HEK293T (cell line): ENCODE measurements around the gene ACKR2.

ENCODE experiments used
- CTCF ChIA-PET: fragments of 350-600 bp; formaldehyde crosslinking; extraction: SDS; loops from one replicate; lab custom pipeline; 2021; ENCODE audit warnings: antibody characterized with exemption, inconsistent platforms; lab: Yijun Ruan, JAX
- POLR2A ChIA-PET: fragments of 350-600 bp; formaldehyde crosslinking; extraction: SDS; loops from one replicate; lab custom pipeline; 2020; ENCODE audit warnings: antibody characterized with exemption, inconsistent platforms; lab: Yijun Ruan, JAX
- DNase-seq: peaks from one replicate; pipeline ENCODE4 v3.0.0; 2012; ENCODE audit warnings: mixed read lengths; ENCODE audit errors: extremely low spot score
- ARNT ChIP-seq: fragments of 450-650 bp; IDR thresholded peaks from 2 replicates; pipeline ENCODE4 v1.6.1; 2017; ENCODE audit warnings: mild to moderate bottlenecking
- BHLHE40 ChIP-seq: fragments of 450-650 bp; IDR thresholded peaks from 2 replicates; pipeline ENCODE4 v1.6.1; 2016; ENCODE audit warnings: mild to moderate bottlenecking, moderate library complexity, borderline replicate concordance
- CTBP1 ChIP-seq: fragments of 450-650 bp; IDR thresholded peaks from 2 replicates; pipeline ENCODE4 v1.6.1; 2016; ENCODE audit warnings: borderline replicate concordance
- ELF4 ChIP-seq: fragments of 450-650 bp; IDR thresholded peaks from 2 replicates; pipeline ENCODE4 v1.6.1; 2017; ENCODE audit warnings: antibody characterized with exemption
- FOXA1 ChIP-seq: fragments of 450-650 bp; IDR thresholded peaks from 2 replicates; pipeline ENCODE4 v1.6.1; 2016; ENCODE audit warnings: mild to moderate bottlenecking
- FOXK2 ChIP-seq: fragments of 450-650 bp; IDR thresholded peaks from 2 replicates; pipeline ENCODE4 v1.6.1; 2016; ENCODE audit warnings: mild to moderate bottlenecking
- FOXM1 ChIP-seq: fragments of 450-650 bp; IDR thresholded peaks from 2 replicates; pipeline ENCODE4 v1.6.1; 2017; ENCODE audit warnings: mild to moderate bottlenecking, borderline replicate concordance
- HDGF ChIP-seq: fragments of 450-650 bp; IDR thresholded peaks from 2 replicates; pipeline ENCODE4 v1.6.1; 2017; ENCODE audit warnings: antibody characterized with exemption, borderline replicate concordance
- L3MBTL2 ChIP-seq: fragments of 450-650 bp; conservative IDR thresholded peaks from 2 replicates; pipeline ENCODE4 v1.6.1; 2016; ENCODE audit warnings: mild to moderate bottlenecking
- LEF1 ChIP-seq: fragments of 450-650 bp; IDR thresholded peaks from 2 replicates; pipeline ENCODE4 v1.6.1; 2017; ENCODE audit warnings: mild to moderate bottlenecking, borderline replicate concordance
- NFRKB ChIP-seq: fragments of 450-650 bp; IDR thresholded peaks from 2 replicates; pipeline ENCODE4 v1.6.1; 2016; ENCODE audit warnings: mild to moderate bottlenecking, moderate library complexity
- SP1 ChIP-seq: fragments of 450-650 bp; IDR thresholded peaks from 2 replicates; pipeline ENCODE4 v1.6.1; 2017
- SUZ12 ChIP-seq: fragments of 450-650 bp; IDR thresholded peaks from 2 replicates; pipeline ENCODE4 v1.6.1; 2016; ENCODE audit warnings: mild to moderate bottlenecking
- TARDBP ChIP-seq: fragments of 450-650 bp; IDR thresholded peaks from 2 replicates; pipeline ENCODE4 v1.6.1; 2016
- ZNF384 ChIP-seq: fragments of 450-650 bp; IDR thresholded peaks from 2 replicates; pipeline ENCODE4 v1.6.1; 2016
- TF ChIP-seq, protein P1 (sequence below): fragments of 450-650 bp; IDR thresholded peaks from 2 replicates; pipeline ENCODE4 v1.6.1; 2016

The ACKR2 gene

DNA sequence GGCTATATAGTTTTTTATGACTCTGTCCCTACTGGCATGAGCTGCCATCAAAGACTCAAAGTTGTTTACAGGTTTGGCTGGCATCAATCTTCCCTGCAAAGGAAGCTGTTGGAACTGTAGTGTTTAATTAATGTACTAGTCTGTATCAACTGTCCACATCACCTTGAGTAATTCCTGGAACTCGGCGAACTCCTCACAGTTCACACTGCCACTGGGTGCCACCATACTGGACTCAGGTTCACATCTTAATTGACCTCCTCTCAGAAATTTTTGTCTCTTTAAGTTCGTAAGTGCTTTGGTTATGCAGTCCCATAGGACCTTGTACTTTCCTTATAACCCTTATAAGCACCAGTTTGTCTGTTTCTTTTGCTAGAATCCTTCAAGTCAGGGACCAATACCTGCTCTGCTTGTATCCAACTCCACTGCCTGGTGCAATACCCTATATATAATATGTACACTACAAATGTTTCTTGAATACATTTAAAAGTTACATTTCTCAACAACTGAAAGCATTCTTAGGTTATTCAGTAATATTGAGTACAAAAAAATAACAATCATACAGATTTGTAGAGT is 8.1 kb upstream of the ACKR2 start:
- ChIA-PET POLR2A (interaction anchor here (0.6 kb wide), 1 partner anchor 566 kb away, joined by 3 read pairs; no protein-coding TSS in a partner anchor), CTCF (interaction anchor here (0.6 kb wide), 1 partner anchor 77 kb away, joined by 11 read pairs; no protein-coding TSS in a partner anchor)
- TF ChIP-seq FOXM1 (no peak), TARDBP (no peak), ELF4 (no peak), SP1 (no peak), SUZ12 (no peak), NFRKB (no peak), ZNF384 (no peak)
- no peak for DNase-seq

DNA sequence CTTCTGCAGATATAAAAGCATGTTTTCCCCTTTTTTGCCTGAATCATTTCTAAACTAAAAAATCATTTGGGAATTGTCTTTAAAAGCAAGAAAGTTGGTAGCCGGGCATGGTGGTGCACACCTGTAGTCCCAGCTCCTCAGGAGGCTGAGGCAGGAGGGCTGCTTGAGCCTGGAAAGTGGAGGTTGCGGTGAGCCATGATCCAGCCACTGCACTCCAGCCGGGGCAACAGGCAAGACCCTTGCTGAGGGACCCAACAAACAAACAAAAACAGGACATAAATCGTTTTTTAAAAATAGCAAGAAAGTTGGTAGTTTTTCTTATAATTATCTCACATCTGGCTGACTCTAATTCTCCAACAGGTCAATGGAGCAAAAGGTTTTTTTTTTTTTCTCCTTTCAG is 7.5 kb upstream of the ACKR2 start:
- DNase-seq = no peak
- ChIA-PET POLR2A (no interaction called here), CTCF (no interaction called here)
- TF ChIP-seq ARNT = no peak
- no peak for TF ChIP-seq BHLHE40
- no peak for TF ChIP-seq FOXK2
- no peak for TF ChIP-seq ELF4
- TF ChIP-seq CTBP1 = no peak
- no peak for TF ChIP-seq HDGF
- TF ChIP-seq FOXM1 = no peak
- TF ChIP-seq SUZ12 = no peak

DNA sequence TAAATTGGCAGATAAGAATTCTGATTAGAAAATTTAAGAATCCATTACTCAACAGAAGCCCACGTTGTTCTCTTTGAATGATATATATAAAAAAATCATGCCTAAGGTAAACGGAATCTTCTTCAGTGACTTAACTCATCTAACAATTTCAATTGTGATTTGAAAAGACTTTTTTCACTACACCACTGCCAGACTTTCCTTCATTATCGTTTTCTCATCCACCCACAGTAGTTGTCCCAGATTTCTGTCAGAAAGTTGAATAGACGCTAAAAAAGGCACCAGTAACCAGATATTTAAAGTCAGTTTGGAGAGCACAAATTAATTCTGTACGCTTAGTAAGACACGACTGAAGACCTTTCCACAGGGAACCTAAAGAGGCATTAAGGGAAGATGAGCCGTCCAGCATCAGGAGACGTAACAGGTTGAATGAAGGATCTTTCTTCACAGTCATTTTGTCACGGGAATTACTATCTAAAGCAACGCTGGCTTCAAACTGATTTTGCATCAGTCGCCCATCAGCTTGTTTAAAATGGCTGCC is 6.3 kb upstream of the ACKR2 start:
- peak; percentile 92 for TF ChIP-seq L3MBTL2
- TF ChIP-seq ELF4 = no peak
- CTCF ChIA-PET = interaction anchor here (0.8 kb wide), 1 partner anchor 1764 kb away, joined by 3 read pairs; no protein-coding TSS in a partner anchor
- DNase-seq = no peak
- POLR2A ChIA-PET = interaction anchor here (2.6 to 4.2 kb wide), 3 partner anchors 9 to 16 kb away, joined by 15 to 36 read pairs (median 32); no protein-coding TSS in a partner anchor

DNA sequence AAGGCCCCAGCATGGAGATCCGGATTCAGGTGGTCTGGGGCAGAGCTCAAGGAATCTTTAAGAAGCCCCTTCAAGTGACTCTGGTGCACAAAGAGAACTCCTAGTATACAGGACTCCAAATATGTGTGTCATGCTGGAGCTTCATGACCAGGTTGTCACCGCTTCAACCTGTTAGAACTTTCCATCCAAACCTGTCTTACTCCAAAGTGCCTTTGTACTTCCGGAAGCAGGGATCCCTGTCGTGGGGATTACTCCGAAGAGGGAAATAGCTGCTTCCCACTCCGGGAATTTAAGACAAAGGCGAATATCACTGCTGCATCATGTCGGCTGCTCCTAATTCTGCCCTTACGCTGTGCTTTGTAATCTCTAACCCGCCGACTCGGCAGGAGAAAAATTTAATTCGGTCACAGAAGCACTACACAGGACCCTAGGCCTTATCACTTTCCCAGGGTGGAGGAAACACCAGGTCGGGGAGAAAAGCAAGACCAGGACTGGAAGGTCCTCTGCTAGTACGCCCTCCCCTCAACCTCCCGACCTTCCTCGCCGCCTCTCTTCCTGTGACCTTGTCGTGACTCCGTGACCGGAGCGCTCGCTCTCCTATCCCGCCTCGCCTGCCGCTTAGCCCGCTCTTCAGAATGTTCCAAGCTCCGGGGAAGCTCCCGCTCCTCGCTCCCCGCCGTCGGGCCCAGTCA is 5.7 kb upstream of the ACKR2 start:
- ChIA-PET CTCF (interaction anchor here (0.8 kb wide), 1 partner anchor 1765 kb away, joined by 3 read pairs; no protein-coding TSS in a partner anchor), POLR2A (interaction anchor here (1.2 to 4.2 kb wide), 5 partner anchors 8 to 213 kb away, joined by 3 to 36 read pairs (median 15); partner anchors contain the start of gene SS18L2)
- TF ChIP-seq ELF4 (no peak), SP1 (no peak), L3MBTL2 (0 out of 2 replicates have a peak, but pooled peaks have one; percentile 18), NFRKB (no peak), FOXM1 (no peak), FOXA1 (no peak)
- DNase-seq = peak; percentile 35

DNA sequence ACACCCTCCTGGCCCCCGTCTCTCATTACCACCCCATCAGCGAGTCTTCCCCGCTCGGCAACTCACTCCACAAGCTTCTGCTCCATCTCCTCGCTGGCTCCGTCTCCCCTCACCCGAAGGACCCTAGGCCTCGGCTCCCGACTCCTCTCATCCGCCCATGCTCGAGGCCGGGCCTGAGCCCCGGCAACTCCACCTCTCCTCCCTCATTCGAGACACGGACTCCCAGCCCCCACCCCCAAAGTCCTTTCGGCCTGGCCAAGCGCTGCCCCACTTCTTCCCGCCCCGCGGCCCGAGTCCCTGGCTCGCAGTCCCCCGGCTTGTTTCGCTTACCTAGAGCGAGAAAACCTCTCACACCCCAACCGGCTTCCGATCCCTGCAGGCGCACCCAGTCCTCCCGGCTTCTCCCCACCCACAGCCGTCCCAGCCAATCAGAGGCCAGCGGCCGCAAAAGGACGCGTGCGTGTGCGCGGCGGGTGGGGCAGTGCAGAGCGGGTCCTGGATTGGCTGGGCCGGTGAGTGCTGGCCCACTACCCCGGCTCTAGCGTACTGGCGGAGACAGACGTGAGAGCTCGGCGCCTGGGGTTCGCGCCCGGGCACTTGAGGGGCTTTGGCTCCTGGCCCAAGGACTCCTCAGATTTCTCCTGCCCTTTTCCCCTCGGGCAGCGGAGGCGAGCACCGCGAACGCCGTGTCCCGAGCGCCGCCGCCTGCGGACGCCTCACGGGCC is 5.0 kb upstream of the ACKR2 start, which contains the start of gene HIGD1A:
Gene HIGD1A, minus strand, starts transcription at position 385 of the 725 bp plus-strand sequence. CDS start 10,237 bp downstream, outside the sequence.
- POLR2A ChIA-PET = interaction anchor here (0.9 to 4.2 kb wide), 6 partner anchors 8 to 214 kb away, joined by 3 to 36 read pairs (median 12); partner anchors contain the start of gene SS18L2
- CTCF ChIA-PET = interaction anchor here (1.1 to 1.6 kb wide), 3 partner anchors 12 to 35 kb away, joined by 3 to 4 read pairs (median 3); no protein-coding TSS in a partner anchor
- peak; percentile 93 for DNase-seq
- TF ChIP-seq SP1 = no peak
- peak; percentile 81 for TF ChIP-seq L3MBTL2

DNA sequence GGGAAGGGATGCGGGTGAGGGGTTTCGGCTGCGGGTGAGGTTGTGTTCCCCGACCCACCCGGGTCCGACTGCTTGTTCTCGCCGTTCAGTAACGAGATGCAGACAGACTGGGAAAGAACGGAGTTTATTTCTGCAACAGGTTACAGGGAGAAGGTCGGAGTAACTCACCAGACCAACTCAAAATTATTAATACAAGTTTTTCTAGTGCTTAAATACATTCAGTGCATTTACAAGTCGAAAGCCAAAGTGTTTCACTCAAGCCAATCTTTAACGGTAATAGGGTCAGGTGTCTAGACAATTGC is 4.5 kb upstream of the ACKR2 start:
- ChIA-PET CTCF (interaction anchor here (1.1 to 1.6 kb wide), 3 partner anchors 12 to 35 kb away, joined by 3 to 4 read pairs (median 3); no protein-coding TSS in a partner anchor), POLR2A (interaction anchor here (0.9 to 4.2 kb wide), 5 partner anchors 9 to 19 kb away, joined by 3 to 36 read pairs (median 15); no protein-coding TSS in a partner anchor)
- no peak for TF ChIP-seq FOXK2
- no peak for TF ChIP-seq ELF4
- TF ChIP-seq HDGF = 0 out of 2 replicates have a peak, but pooled peaks have one; percentile 16
- no peak for TF ChIP-seq SP1
- TF ChIP-seq, protein P1, sequence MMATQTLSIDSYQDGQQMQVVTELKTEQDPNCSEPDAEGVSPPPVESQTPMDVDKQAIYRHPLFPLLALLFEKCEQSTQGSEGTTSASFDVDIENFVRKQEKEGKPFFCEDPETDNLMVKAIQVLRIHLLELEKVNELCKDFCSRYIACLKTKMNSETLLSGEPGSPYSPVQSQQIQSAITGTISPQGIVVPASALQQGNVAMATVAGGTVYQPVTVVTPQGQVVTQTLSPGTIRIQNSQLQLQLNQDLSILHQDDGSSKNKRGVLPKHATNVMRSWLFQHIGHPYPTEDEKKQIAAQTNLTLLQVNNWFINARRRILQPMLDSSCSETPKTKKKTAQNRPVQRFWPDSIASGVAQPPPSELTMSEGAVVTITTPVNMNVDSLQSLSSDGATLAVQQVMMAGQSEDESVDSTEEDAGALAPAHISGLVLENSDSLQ = no peak
- TF ChIP-seq L3MBTL2 = no peak
- DNase-seq = no peak

DNA sequence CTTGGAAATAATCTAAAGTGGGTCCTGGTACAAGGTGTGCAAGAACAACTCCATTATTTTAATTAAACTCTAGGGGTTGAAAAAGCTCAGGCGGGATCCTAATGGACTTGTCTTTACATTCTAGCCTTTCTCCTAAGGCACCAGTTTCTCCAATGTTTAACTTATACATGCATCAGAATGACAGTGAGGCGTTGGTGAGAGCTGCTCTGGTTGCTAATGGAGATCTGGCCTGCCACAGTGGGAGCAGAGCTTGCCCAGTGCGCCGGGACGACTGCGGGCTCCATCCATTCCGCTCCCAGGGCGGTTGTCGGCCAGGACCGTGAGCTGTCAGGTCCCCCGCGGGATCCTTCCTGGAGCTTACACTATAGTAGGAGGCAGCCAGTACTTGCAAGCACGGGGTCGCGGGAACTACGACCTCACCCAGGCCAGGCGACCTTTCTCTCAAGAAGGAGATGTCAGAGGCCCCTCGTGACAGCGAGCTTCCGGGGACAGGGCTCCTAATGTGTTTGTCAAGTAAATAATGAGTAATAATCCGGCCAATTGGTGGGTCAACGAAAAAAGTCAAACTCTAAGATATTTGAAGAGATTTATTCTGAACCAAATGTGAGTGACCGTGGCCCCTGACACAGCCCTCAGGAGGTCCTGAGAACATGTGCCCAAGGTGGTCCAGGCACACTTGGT is 4.0 kb upstream of the ACKR2 start:
- ChIA-PET POLR2A (interaction anchor here (0.9 to 4.2 kb wide), 5 partner anchors 9 to 18 kb away, joined by 3 to 36 read pairs (median 15); no protein-coding TSS in a partner anchor), CTCF (interaction anchor here (1.1 to 1.6 kb wide), 3 partner anchors 11 to 34 kb away, joined by 3 to 4 read pairs (median 3); no protein-coding TSS in a partner anchor)
- TF ChIP-seq FOXM1 (no peak), BHLHE40 (no peak), ELF4 (no peak), L3MBTL2 (no peak), LEF1 (no peak), TARDBP (no peak), ARNT (no peak), NFRKB (no peak), HDGF (no peak), FOXK2 (no peak), SP1 (no peak), FOXA1 (no peak)
- no peak for DNase-seq
